Psoas muscle (tissue), 8 donors: ENCODE data around the gene TRAPPC12. TPM values are rescaled to one million over a fixed set of nuclear protein-coding genes. Genes with fewer than 3 reads are reported as not detected.
A peak's percentile ranks its signal among the peaks of the same experiment; 100 is the strongest.

Experiments
- ATAC-seq, 4 donors: fragments of 200-7000 bp; cut with Tn5 transposase; one replicate each; pipeline ENCODE4 v1.9.1; 2020; ENCODE audit warnings: moderate library complexity in 3 of 4, mild to moderate bottlenecking in 2 of 4
- DNase-seq, 2 donors: peaks; one replicate each; pipeline ENCODE4 v3.0.0-alpha.2; 2020
- H3K27ac ChIP-seq: fragments of 200-600 bp; one replicate; pipeline ENCODE4 v1.8.0; 2022
- H3K27me3 ChIP-seq, 3 donors: fragments of 200-600 bp in 1 of 3; one replicate each; pipeline versions ENCODE4 v1.6.1 to v1.8.0; 2013 to 2022; ENCODE audit warnings: low read length in 2 of 3, mild to moderate bottlenecking in 2 of 3, moderate library complexity in 1 of 3; ENCODE audit not compliant: insufficient read depth in 3 of 3
- H3K36me3 ChIP-seq, 2 donors: fragments of 200-600 bp in 1 of 2; one replicate each; pipeline versions ENCODE4 v1.6.1 to v1.8.0; 2013 to 2022; ENCODE audit warnings: low read depth in 1 of 2, mild to moderate bottlenecking in 1 of 2, moderate library complexity in 1 of 2; ENCODE audit not compliant: insufficient read depth in 1 of 2
- H3K4me1 ChIP-seq: fragments of 200-600 bp; one replicate; pipeline ENCODE4 v1.8.0; 2022
- H3K4me3 ChIP-seq: fragments of 200-600 bp; one replicate; pipeline ENCODE4 v1.8.0; 2022; ENCODE audit warnings: mild to moderate bottlenecking
- H3K9me3 ChIP-seq: fragments of 200-600 bp; one replicate; pipeline ENCODE4 v1.8.0; 2022
- WGBS, 3 donors: extraction: QIAGEN DNeasy Blood & Tissue Kit; methylation state at CpG; one replicate each; pipeline versions ENCODE4 v1.1.6 to v1.1.7; 2013; 5-methylcytosine and 5-hydroxymethylcytosine counted together
- intact Hi-C, 2 donors: fragments of 100-400 bp; cut with DNase I; formaldehyde crosslinking; loops; one replicate each; pipeline versions ENCODE4 v1.11.0 to v1.14.2; 2022
- long read RNA-seq, 2 donors: library from polyadenylated mRNA; unstranded; transcript quantifications; one replicate each; pipeline ENCODE4 v2.0.0, GENCODE V29; 2021
- polyA plus RNA-seq, 3 donors: library from polyadenylated mRNA; stranded (reverse); fragments of 200-250 nt; gene quantifications; one replicate each; pipeline ENCODE4 v1.2.3, GENCODE V29; 2013
- total RNA-seq, 4 donors: library from RNA; stranded (reverse); fragmentation: NEBNext Ultra II Directional in 2 of 4; extraction: Animal tissue kit (Norgen Biotek cat#: 25700) in 2 of 4; gene quantifications; one replicate each; pipeline versions ENCODE4 v1.2.1 to v1.2.4, GENCODE V29; 2021 to 2023
- TF ChIP-seq, protein P1 (sequence below): fragments of 200-600 bp; IDR thresholded peaks from one replicate; pipeline ENCODE4 v1.8.0; 2022; ENCODE audit warnings: antibody characterized with exemption
- donor health status: healthy with polysubstance abuse.
- donor health status: DM: no; HTN: no; CAD: no; lungs with moderate emphysema.
- donor health status: Bipolar disorder and iron deficiency.
- donor health status: healthy.
- donor health status: DM: yes; HTN: yes; CAD: no.
- donor health status: DM: no; HTN: no; CAD: no.
- donor health status: DM: no; HTN: no; CAD: no.
- donor health status: DM: yes; HTN: yes; CAD: no.

Gene TRAPPC12
- 10 to 100 TPM; 56.7 to 90.3 (median 66.9) TPM for total RNA-seq
- 10 to 100 TPM; 28.7 to 50.9 (median 34.2) TPM for polyA plus RNA-seq
- long read RNA-seq, donor 1, transcript TRAPPC12-201 (12 exons, 2,508 nt), result major isoform, 18 of 38 reads
- long read RNA-seq, donor 1, partial matches to known transcripts, result 14 of 38 reads
- long read RNA-seq, donor 1, other reads (novel, unspliced or antisense), result 4 of 38 reads
- long read RNA-seq, donor 2, transcript TRAPPC12-201 (12 exons, 2,508 nt), result major isoform, 16 of 56 reads
- long read RNA-seq, donor 2, partial matches to known transcripts, result 24 of 56 reads
- long read RNA-seq, donor 2, other reads (novel, unspliced or antisense), result 14 of 56 reads

- H3K9me3 ChIP-seq, result no peaks in the 10 kb centered on the region
- ATAC-seq (peak; percentile 88 to 91 (median 89)), DNase-seq (peak; percentile 89 to 95)
- H3K4me1 ChIP-seq, result peaks cover 34% of the 10 kb centered on the region
- intact Hi-C loops, result loop anchor here in 1 of 2 donors (10.0 kb wide), 2 partner anchors 195 to 765 kb away; partner anchors contain the start of gene RPS7
- peaks cover 3 to 37% of the 10 kb centered on the region in 2 donors for H3K36me3 ChIP-seq
- no peaks in the 10 kb centered on the region for H3K27me3 ChIP-seq
- H3K4me3 ChIP-seq, result peak within 1 kb of the TSS; percentile 92
- WGBS, 3 donors, result 0 to 1% (median 1%) methylated on average over 61 of the region's 61 CpGs
- peak within 1 kb of the TSS; percentile 98 for H3K27ac ChIP-seq
- TF ChIP-seq, protein P1, sequence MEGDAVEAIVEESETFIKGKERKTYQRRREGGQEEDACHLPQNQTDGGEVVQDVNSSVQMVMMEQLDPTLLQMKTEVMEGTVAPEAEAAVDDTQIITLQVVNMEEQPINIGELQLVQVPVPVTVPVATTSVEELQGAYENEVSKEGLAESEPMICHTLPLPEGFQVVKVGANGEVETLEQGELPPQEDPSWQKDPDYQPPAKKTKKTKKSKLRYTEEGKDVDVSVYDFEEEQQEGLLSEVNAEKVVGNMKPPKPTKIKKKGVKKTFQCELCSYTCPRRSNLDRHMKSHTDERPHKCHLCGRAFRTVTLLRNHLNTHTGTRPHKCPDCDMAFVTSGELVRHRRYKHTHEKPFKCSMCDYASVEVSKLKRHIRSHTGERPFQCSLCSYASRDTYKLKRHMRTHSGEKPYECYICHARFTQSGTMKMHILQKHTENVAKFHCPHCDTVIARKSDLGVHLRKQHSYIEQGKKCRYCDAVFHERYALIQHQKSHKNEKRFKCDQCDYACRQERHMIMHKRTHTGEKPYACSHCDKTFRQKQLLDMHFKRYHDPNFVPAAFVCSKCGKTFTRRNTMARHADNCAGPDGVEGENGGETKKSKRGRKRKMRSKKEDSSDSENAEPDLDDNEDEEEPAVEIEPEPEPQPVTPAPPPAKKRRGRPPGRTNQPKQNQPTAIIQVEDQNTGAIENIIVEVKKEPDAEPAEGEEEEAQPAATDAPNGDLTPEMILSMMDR, result peak; percentile 42
These were observed at the start of gene TRAPPC12 for GRCh38 chr2:3379647-3380534. TRAPPC12 (plus strand) TSS chr2:3379694; CDS start chr2:3387624, 7,930 bp downstream.

GRCh38 chr2:3332133-3332532, 47.4 kb upstream of the TRAPPC12 start:
- intact Hi-C loops, result no loop called here
- Histone ChIP-seq H3K4me3 (no peak overlapping the region), H3K9me3 (no peaks in the 10 kb centered on the region), H3K36me3 (no peaks in the 10 kb centered on the region), H3K4me1 (no peaks in the 10 kb centered on the region), H3K27me3 (no peaks in the 10 kb centered on the region), H3K27ac (no peak overlapping the region)
- DNase-seq, result no peak
- TF ChIP-seq, protein P1, result no peak
- no peak for ATAC-seq
- WGBS, 3 donors, result 55 to 78% (median 58%) methylated on average over 8 of the region's 8 CpGs

DNA sequence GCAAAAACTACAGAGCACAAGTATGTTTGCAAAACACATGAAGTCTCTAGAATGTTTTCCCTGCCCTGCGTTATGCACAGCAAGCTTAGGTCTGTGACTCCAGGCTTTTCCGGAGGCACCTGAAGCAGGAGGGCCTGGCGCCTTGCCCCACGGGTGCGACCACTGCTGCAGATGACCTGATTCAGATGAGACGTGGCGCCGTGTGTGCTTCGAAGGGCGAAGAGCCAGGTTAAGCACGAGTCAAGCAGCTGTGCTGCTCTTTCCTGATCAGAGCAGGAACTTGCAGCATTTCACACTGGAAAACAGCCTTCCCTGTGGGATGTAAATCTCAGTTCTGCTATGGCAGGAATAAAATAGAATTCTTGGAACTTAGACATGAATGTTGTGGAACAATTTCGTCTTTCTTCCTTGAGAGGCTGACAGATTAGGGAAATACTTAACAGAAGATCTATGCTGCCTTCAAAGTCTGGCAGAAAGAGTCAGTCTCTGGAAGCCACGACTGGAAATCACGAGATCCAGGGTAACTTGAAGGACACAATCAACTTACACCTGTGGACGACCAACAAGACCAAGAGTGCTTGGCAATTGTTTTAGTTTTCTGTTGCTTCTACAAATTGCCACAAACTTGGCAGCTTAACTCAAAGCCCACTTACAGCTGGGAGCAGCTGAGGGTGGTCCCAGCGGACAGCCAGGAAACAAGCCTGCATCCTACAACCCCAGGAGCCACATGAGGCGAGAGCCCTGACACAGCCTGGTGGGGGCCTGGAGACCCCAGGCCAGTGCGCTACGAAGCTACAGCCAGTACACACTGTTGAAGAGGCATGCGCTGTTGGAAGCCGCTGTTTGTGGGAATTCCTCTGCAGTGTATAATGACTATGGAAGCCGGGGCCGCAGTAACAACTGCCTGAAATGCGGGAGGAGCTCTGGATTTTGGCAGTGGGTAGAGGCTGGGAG, 44.8 kb upstream of the TRAPPC12 start:
- Histone ChIP-seq H3K36me3 (no peaks in the 10 kb centered on the region), H3K27me3 (no peaks in the 10 kb centered on the region), H3K4me1 (no peaks in the 10 kb centered on the region), H3K4me3 (no peak overlapping the region), H3K27ac (no peak overlapping the region), H3K9me3 (no peaks in the 10 kb centered on the region)
- WGBS, 3 donors, result 58 to 66% (median 62%) methylated on average over 24 of the region's 24 CpGs
- TF ChIP-seq, protein P1, result no peak
- ATAC-seq (no peak), DNase-seq (no peak)
- intact Hi-C loops, result no loop called here

GRCh38 chr2:3336844-3337243, 42.6 kb upstream of the TRAPPC12 start:
- intact Hi-C loops, result no loop called here
- Histone ChIP-seq H3K9me3 (no peaks in the 10 kb centered on the region), H3K4me3 (no peak overlapping the region), H3K4me1 (no peaks in the 10 kb centered on the region), H3K27ac (no peak overlapping the region), H3K36me3 (no peaks in the 10 kb centered on the region), H3K27me3 (no peaks in the 10 kb centered on the region)
- DNase-seq, result no peak
- TF ChIP-seq, protein P1, result no peak
- WGBS, 3 donors, result 93 to 100% (median 94%) methylated on average over 2 of the region's 2 CpGs
- no peak for ATAC-seq
